H1 (cell line): Measurements from ENCODE around the gene GRIP2. TPM values are rescaled to one million over a fixed set of nuclear protein-coding genes. Genes with fewer than 3 reads are reported as not detected.
A peak's percentile ranks its signal among the peaks of the same experiment; 100 is the strongest.

Experiments used
- CTCF ChIA-PET: fragments of 300-600 bp; sonication (Branson Sonifier 250); formaldehyde crosslinking; loops from one replicate; lab custom pipeline; 2021; ENCODE audit not compliant: partially characterized antibody; lab: Charles Lee
- POLR2A ChIA-PET: fragments of 300-600 bp; sonication (Branson Sonifier 250); formaldehyde crosslinking; loops from one replicate; lab custom pipeline; 2021; ENCODE audit warnings: inconsistent platforms; ENCODE audit not compliant: partially characterized antibody; lab: Charles Lee
- DNase-seq, 2 experiments: peaks; one replicate each; pipeline versions ENCODE4 v3.0.0 to v3.0.0-alpha.2; 2010 to 2022; ENCODE audit warnings: low spot score in 2 of 2, low read depth in 1 of 2, mixed read lengths in 1 of 2
- FAIRE-seq: peaks from 2 replicates; lab custom pipeline; 2011; peaks lifted over from hg19 to GRCh38; lab: Jason Lieb, UNC
- H2AFZ ChIP-seq: 2 replicates; pipeline ENCODE4 v1.8.1; 2012; ENCODE audit warnings: low read length, inconsistent platforms
- H2AK5ac ChIP-seq: 2 replicates; pipeline ENCODE4 v1.6.1; 2013; ENCODE audit warnings: low read depth, low read length
- H2BK120ac ChIP-seq: replicated peaks from 2 replicates; pipeline ENCODE3; 2013; ENCODE audit warnings: low read depth, low read length, inconsistent platforms
- H2BK12ac ChIP-seq: 2 replicates; pipeline ENCODE4 v1.6.1; 2013; ENCODE audit warnings: low read depth, low read length
- H2BK15ac ChIP-seq: 2 replicates; pipeline ENCODE4 v1.6.1; 2013; ENCODE audit warnings: low read length
- H2BK20ac ChIP-seq: 2 replicates; pipeline ENCODE4 v1.6.1; 2013; ENCODE audit warnings: low read length
- H2BK5ac ChIP-seq: 2 replicates; pipeline ENCODE4 v1.6.1; 2013; ENCODE audit warnings: low read depth, low read length
- H3K14ac ChIP-seq: 2 replicates; pipeline ENCODE4 v1.6.1; 2013; ENCODE audit warnings: inconsistent platforms; ENCODE audit not compliant: insufficient read length
- H3K18ac ChIP-seq: 2 replicates; pipeline ENCODE4 v1.6.1; 2013; ENCODE audit warnings: low read length; ENCODE audit errors: extremely low read depth
- H3K23ac ChIP-seq: 2 replicates; pipeline ENCODE4 v1.6.1; 2013; ENCODE audit warnings: inconsistent platforms; ENCODE audit not compliant: insufficient read length
- H3K23me2 ChIP-seq: 2 replicates; pipeline ENCODE4 v1.6.1; 2013; ENCODE audit warnings: low read depth, low read length
- H3K27ac ChIP-seq: 2 replicates; pipeline ENCODE4 v1.6.1; 2011; ENCODE audit warnings: low read depth, low read length, inconsistent platforms
- H3K27me3 ChIP-seq, 4 experiments: replicated peaks in 1 of 4; 1 replicate in 1 of 4; 2 replicates in 3 of 4; pipeline versions ENCODE4 v1.6.1 to v1.8.1; 2011 to 2013; ENCODE audit warnings: low read length in 3 of 4, mild to moderate bottlenecking in 3 of 4, inconsistent platforms in 2 of 4, mixed read lengths in 2 of 4, moderate library complexity in 1 of 4; ENCODE audit not compliant: control insufficient read depth in 3 of 4, insufficient read depth in 3 of 4; ENCODE audit errors: extremely low read depth in 1 of 4
- H3K36me3 ChIP-seq, 4 experiments: 2 replicates each; pipeline versions ENCODE4 v1.6.1 to v1.8.1; 2011 to 2013; ENCODE audit warnings: mild to moderate bottlenecking in 4 of 4, low read length in 3 of 4, moderate library complexity in 2 of 4, control low read depth in 1 of 4, inconsistent platforms in 1 of 4; ENCODE audit not compliant: insufficient read depth in 4 of 4, control insufficient read depth in 2 of 4
- H3K4ac ChIP-seq: replicated peaks from 2 replicates; pipeline ENCODE3; 2013; ENCODE audit warnings: low read length, low read depth, mixed read lengths, inconsistent platforms; ENCODE audit not compliant: insufficient read length
- H3K4me1 ChIP-seq, 4 experiments: replicated peaks in 1 of 4; 1 replicate in 1 of 4; 2 replicates in 3 of 4; pipeline versions ENCODE4 v1.6.1 to v1.8.1; 2011 to 2013; ENCODE audit warnings: low read length in 3 of 4, inconsistent platforms in 2 of 4, mixed read lengths in 1 of 4; ENCODE audit not compliant: insufficient read depth in 4 of 4, control insufficient read depth in 3 of 4
- H3K4me2 ChIP-seq, 2 experiments: 2 replicates each; pipeline versions ENCODE4 v1.6.1 to v1.8.1; 2011 to 2013; ENCODE audit warnings: low read depth in 2 of 2, low read length in 2 of 2, control low read depth in 1 of 2, inconsistent platforms in 1 of 2, mild to moderate bottlenecking in 1 of 2; ENCODE audit not compliant: insufficient read depth in 1 of 2
- H3K4me3 ChIP-seq, 4 experiments: fragments of 200-600, 300-600 bp in 1 of 4; sonication (generic), shearing (Covaris generic), sonication (Bioruptor Twin) in 1 of 4; 2 replicates each; pipeline versions ENCODE4 v1.5.1 to v1.8.1; 2011 to 2016; ENCODE audit warnings: low read length in 4 of 4, low read depth in 3 of 4, control low read depth in 2 of 4, inconsistent platforms in 2 of 4, mild to moderate bottlenecking in 2 of 4, mixed read lengths in 1 of 4, moderate library complexity in 1 of 4; ENCODE audit not compliant: insufficient read depth in 2 of 4; ENCODE audit errors: extremely low read depth in 1 of 4
- H3K56ac ChIP-seq: replicated peaks from 2 replicates; pipeline ENCODE3; 2013; ENCODE audit warnings: low read depth, mild to moderate bottlenecking, mixed read lengths, low read length, inconsistent platforms; ENCODE audit not compliant: insufficient read length
- H3K79me1 ChIP-seq: 2 replicates; pipeline ENCODE4 v1.6.1; 2013; ENCODE audit warnings: low read depth, low read length, control low read depth
- H3K79me2 ChIP-seq, 2 experiments: 2 replicates each; pipeline versions ENCODE4 v1.6.1 to v1.8.1; 2012 to 2013; ENCODE audit warnings: low read length in 2 of 2, mild to moderate bottlenecking in 2 of 2, inconsistent platforms in 1 of 2; ENCODE audit not compliant: insufficient read depth in 2 of 2, control insufficient read depth in 1 of 2
- H3K9ac ChIP-seq, 4 experiments: replicated peaks in 1 of 4; 1 replicate in 1 of 4; 2 replicates in 3 of 4; pipeline versions ENCODE4 v1.6.1 to v1.8.1; 2011 to 2013; ENCODE audit warnings: low read depth in 3 of 4, low read length in 3 of 4, control low read depth in 2 of 4, mild to moderate bottlenecking in 2 of 4, moderate library complexity in 2 of 4, inconsistent platforms in 1 of 4; ENCODE audit errors: extremely low read depth in 1 of 4
- H3K9me3 ChIP-seq, 2 experiments: 2 replicates each; pipeline versions ENCODE4 v1.6.1 to v1.8.1; 2012 to 2013; ENCODE audit warnings: mild to moderate bottlenecking in 2 of 2, moderate library complexity in 2 of 2, control low read depth in 1 of 2, inconsistent platforms in 1 of 2, low read depth in 1 of 2, low read length in 1 of 2, mixed read lengths in 1 of 2; ENCODE audit not compliant: insufficient read depth in 2 of 2
- H4K20me1 ChIP-seq, 2 experiments: replicated peaks in 1 of 2; 2 replicates each; pipeline versions ENCODE3 to v1.8.1; 2011 to 2013; ENCODE audit warnings: inconsistent platforms in 2 of 2, low read length in 2 of 2, mild to moderate bottlenecking in 1 of 2; ENCODE audit not compliant: insufficient read depth in 2 of 2, control insufficient read depth in 1 of 2
- H4K5ac ChIP-seq: 2 replicates; pipeline ENCODE4 v1.6.1; 2013; ENCODE audit warnings: low read length, low read depth, mixed read lengths, inconsistent platforms; ENCODE audit not compliant: insufficient read length
- H4K8ac ChIP-seq: 2 replicates; pipeline ENCODE4 v1.8.0; 2013; ENCODE audit warnings: mild to moderate bottlenecking, moderate library complexity, low read length, inconsistent platforms; ENCODE audit not compliant: insufficient read depth; ENCODE audit errors: extremely low read depth
- H4K91ac ChIP-seq: replicated peaks from 2 replicates; pipeline ENCODE3; 2013; ENCODE audit warnings: low read length, mixed read lengths, inconsistent platforms; ENCODE audit not compliant: insufficient read length
- ATF3 ChIP-seq: IDR thresholded peaks from 2 replicates; pipeline ENCODE4 v1.6.1; 2011; ENCODE audit warnings: low read depth, mild to moderate bottlenecking, low read length; ENCODE audit not compliant: insufficient read depth
- JUND ChIP-seq: IDR thresholded peaks from 2 replicates; pipeline ENCODE4 v1.6.1; 2011; ENCODE audit warnings: mild to moderate bottlenecking, improper control_type of control experiment, low read length
- MAFK ChIP-seq: IDR thresholded peaks from 2 replicates; pipeline ENCODE4 v1.6.1; 2012; ENCODE audit warnings: low read depth, mild to moderate bottlenecking, improper control_type of control experiment, low read length
- NANOG ChIP-seq: IDR thresholded peaks from 2 replicates; pipeline ENCODE4 v1.6.1; 2011; ENCODE audit warnings: low read length, low read depth, mild to moderate bottlenecking, inconsistent platforms; ENCODE audit not compliant: insufficient read depth, poor library complexity, severe bottlenecking
- POLR2AphosphoS5 ChIP-seq: IDR thresholded peaks from 2 replicates; pipeline ENCODE4 v1.6.1; 2011; ENCODE audit warnings: low read depth, low read length
- RFX5 ChIP-seq: IDR thresholded peaks from 2 replicates; pipeline ENCODE4 v1.6.1; 2011; ENCODE audit warnings: low read depth, low read length, improper control_type of control experiment, borderline replicate concordance
- USF2 ChIP-seq: IDR thresholded peaks from 2 replicates; pipeline ENCODE4 v1.6.1; 2011; ENCODE audit warnings: low read length, improper control_type of control experiment
- WGBS, 2 experiments: shearing (Covaris generic) in 1 of 2; methylation state at CpG; one replicate each; pipeline versions ENCODE4 v1.1.6 to v1.1.7; 2013 to 2015; ENCODE audit warnings: low lambda C conversion rate in 2 of 2, mixed read lengths in 2 of 2, inconsistent platforms in 1 of 2, low coverage in 1 of 2, missing lambda C conversion rate in 1 of 2; ENCODE audit not compliant: insufficient replicate concordance in 2 of 2, insufficient coverage in 1 of 2, insufficient read length in 1 of 2; ENCODE audit errors: extremely low coverage in 1 of 2, missing lambda C conversion rate in 1 of 2; 5-methylcytosine and 5-hydroxymethylcytosine counted together
- polyA plus RNA-seq, 7 experiments: library from polyadenylated mRNA; depleted of rRNA in 3 of 7; stranded (reverse) in 5 of 7; unstranded in 2 of 7; fragments of >200 nt in 5 of 7; fragments of 200-250 nt in 2 of 7; gene quantifications; 1 replicate in 5 of 7; 2 replicates in 1 of 7; 4 replicates in 1 of 7; pipeline versions ENCODE4 v1.2.1 to v1.2.3, GENCODE V29; 2011 to 2013; ENCODE audit warnings: missing spikeins in 2 of 7, mixed read lengths in 2 of 7
- total RNA-seq: library from RNA; stranded (reverse); fragmentation: NEBNext Ultra II Directional; extraction: Animal tissue kit (Norgen Biotek cat#: 25700); gene quantifications from 2 replicates; pipeline ENCODE4 v1.2.1, GENCODE V29; 2021

Gene GRIP2
- total and polyA plus RNA-seq, 2 of the 8 experiments (the other 6 are each of a cell fraction or from before 2014, with no cell fraction given): 2.5 to 6.4 TPM

GRCh38 chr3:14550651-14551611 is 10.8 kb upstream of the GRIP2 start:
- Histone ChIP-seq H3K27ac (no peak overlapping the region), H2AFZ (no peak overlapping the region), H3K79me2 (no peaks in the 10 kb centered on the region), H2BK5ac (no peak overlapping the region), H3K4me2 (no peak overlapping the region), H4K8ac (peak overlapping the region; percentile 79), H3K4me3 (no peak overlapping the region), H3K18ac (no peak overlapping the region; the same call in 1 of the 2 replicates), H3K4me1 (peaks cover 0 to 13% (median 7%) of the 10 kb centered on the region in 4 experiments; a peak in 5 of 7 replicates), H2BK120ac (no peak overlapping the region), H4K5ac (no peak overlapping the region), H3K9me3 (no peaks in the 10 kb centered on the region), H3K56ac (no peak overlapping the region), H2AK5ac (no peak overlapping the region), H3K36me3 (no peaks in the 10 kb centered on the region), H3K27me3 (no peaks in the 10 kb centered on the region), H3K23ac (no peak overlapping the region), H3K9ac (no peak overlapping the region), H3K23me2 (no peaks in the 10 kb centered on the region), H2BK12ac (no peak overlapping the region; the same call in 1 of the 2 replicates), H2BK15ac (peak overlapping the region; percentile 61; the same call in 1 of the 2 replicates), H4K91ac (no peak overlapping the region), H4K20me1 (peaks cover 0 to 3% of the 10 kb centered on the region in 2 experiments), H3K79me1 (no peaks in the 10 kb centered on the region), H3K4ac (no peak overlapping the region), H2BK20ac (no peak overlapping the region), H3K14ac (no peak overlapping the region)
- no peak for FAIRE-seq
- ChIA-PET POLR2A (interaction anchor here (1.2 kb wide), 1 partner anchor 11 kb away, joined by 4 read pairs; no protein-coding TSS in a partner anchor), CTCF (interaction anchor here (0.6 to 13.1 kb wide), 13 partner anchors 8 to 230 kb away, joined by 3 to 280 read pairs (median 9); partner anchors contain the start of gene GRIP2)
- WGBS, 2 experiments: 87% methylated on average over 24 of the region's 24 CpGs; no CpG with 5 or more reads in 1 of the 2 experiments
- DNase-seq: no peak
- TF ChIP-seq MAFK: no peak
- TF ChIP-seq ATF3: no peak
- no peak for TF ChIP-seq JUND
- TF ChIP-seq USF2: no peak
- no peak for TF ChIP-seq NANOG
- TF ChIP-seq POLR2AphosphoS5: no peak
- no peak for TF ChIP-seq RFX5
